Activated naive CD8-positive, alpha-beta T cell treated with anti-CD3 and anti-CD28 coated beads, Interleukin-2, amount 10 ng/mL, durations not matched to agents 7 days and 5 days (primary cell): ENCODE data around the gene TNFRSF11A. TPM values are rescaled to one million over a fixed set of nuclear protein-coding genes. Genes with fewer than 3 reads are reported as not detected.
A peak's percentile ranks its signal among the peaks of the same experiment; 100 is the strongest.

ENCODE experiments used
- ATAC-seq: fragments of 150-1000 bp; cut with Tn5 transposase; one replicate; pipeline ENCODE4 v1.10.0; 2021; ENCODE audit warnings: low read depth, moderate library complexity
- POLR2A ChIA-PET: fragments of 350-600 bp; sonication (Branson Sonifier 250); formaldehyde crosslinking; loops from one replicate; lab custom pipeline; 2021; ENCODE audit warnings: antibody characterized with exemption; lab: Charles Lee
- DNase-seq: peaks from one replicate; pipeline ENCODE4 v3.0.0; 2021
- H3K27ac Mint-ChIP-seq: one replicate; pipeline ENCODE4 v1.8.0; 2022; ENCODE audit warnings: mild to moderate bottlenecking, mixed read lengths
- H3K27me3 Mint-ChIP-seq: one replicate; pipeline ENCODE4 v1.8.0; 2022; ENCODE audit warnings: mild to moderate bottlenecking, moderate library complexity, mixed read lengths
- H3K36me3 Mint-ChIP-seq: one replicate; pipeline ENCODE4 v1.8.0; 2021; ENCODE audit warnings: mild to moderate bottlenecking, mixed read lengths
- H3K4me1 Mint-ChIP-seq: one replicate; pipeline ENCODE4 v1.8.0; 2021; ENCODE audit warnings: mixed read lengths
- H3K4me3 Mint-ChIP-seq: one replicate; pipeline ENCODE4 v1.8.0; 2022; ENCODE audit warnings: mild to moderate bottlenecking, moderate library complexity, mixed read lengths
- H3K9me3 Mint-ChIP-seq: one replicate; pipeline ENCODE4 v1.8.0; 2021; ENCODE audit warnings: mixed read lengths
- total RNA-seq, 2 experiments: library from RNA; stranded (reverse); gene quantifications; one replicate each; pipeline ENCODE4 v1.2.3, GENCODE V29; 2021

TNFRSF11A gene
- total RNA-seq, 2 experiments from 2014 or later, result 7.5 to 8.0 TPM

GRCh38 chr18:62300359-62300963, 24.6 kb upstream of the TNFRSF11A start:
- no peaks in the 10 kb centered on the region for H3K27me3 Mint-ChIP-seq
- no peak for DNase-seq
- H3K9me3 Mint-ChIP-seq, result no peaks in the 10 kb centered on the region
- peaks cover 5% of the 10 kb centered on the region for H3K4me1 Mint-ChIP-seq
- no peak overlapping the region for H3K4me3 Mint-ChIP-seq
- no peak for ATAC-seq
- H3K36me3 Mint-ChIP-seq, result peaks cover 49% of the 10 kb centered on the region
- no peak overlapping the region for H3K27ac Mint-ChIP-seq
- POLR2A ChIA-PET, result no interaction called here

GRCh38 chr18:62301322-62301721, 23.8 kb upstream of the TNFRSF11A start:
- ATAC-seq (no peak), DNase-seq (no peak)
- Mint-ChIP-seq H3K4me1 (peaks cover 5% of the 10 kb centered on the region), H3K36me3 (peaks cover 50% of the 10 kb centered on the region), H3K9me3 (no peaks in the 10 kb centered on the region), H3K27ac (no peak overlapping the region), H3K27me3 (no peaks in the 10 kb centered on the region), H3K4me3 (no peak overlapping the region)
- POLR2A ChIA-PET, result no interaction called here

GRCh38 chr18:62312851-62313250, 12.3 kb upstream of the TNFRSF11A start:
- Mint-ChIP-seq H3K36me3 (peaks cover 20% of the 10 kb centered on the region), H3K4me3 (no peak overlapping the region), H3K9me3 (no peaks in the 10 kb centered on the region), H3K27me3 (peaks cover 16% of the 10 kb centered on the region), H3K4me1 (no peaks in the 10 kb centered on the region), H3K27ac (no peak overlapping the region)
- ATAC-seq (no peak), DNase-seq (no peak)
- POLR2A ChIA-PET, result no interaction called here

GRCh38 chr18:62318228-62319180, 6.6 kb upstream of the TNFRSF11A start:
- H3K9me3 Mint-ChIP-seq, result no peaks in the 10 kb centered on the region
- DNase-seq (no peak), ATAC-seq (no peak)
- POLR2A ChIA-PET, result no interaction called here
- no peaks in the 10 kb centered on the region for H3K36me3 Mint-ChIP-seq
- H3K27ac Mint-ChIP-seq, result no peak overlapping the region
- H3K27me3 Mint-ChIP-seq, result peaks cover 38% of the 10 kb centered on the region
- no peak overlapping the region for H3K4me3 Mint-ChIP-seq
- H3K4me1 Mint-ChIP-seq, result no peaks in the 10 kb centered on the region

- H3K4me1 Mint-ChIP-seq, result peaks cover 6% of the 10 kb centered on the region
- peaks cover 45% of the 10 kb centered on the region for H3K27me3 Mint-ChIP-seq
- H3K27ac Mint-ChIP-seq, result no peak overlapping the region
- ATAC-seq (no peak), DNase-seq (no peak)
- POLR2A ChIA-PET, result no interaction called here
- H3K4me3 Mint-ChIP-seq, result no peak overlapping the region
- no peaks in the 10 kb centered on the region for H3K9me3 Mint-ChIP-seq
- H3K36me3 Mint-ChIP-seq, result peaks cover 3% of the 10 kb centered on the region
These were observed 3.9 kb upstream of the TNFRSF11A start for GRCh38 chr18:62321201-62321600.

- Mint-ChIP-seq H3K27ac (no peak overlapping the region), H3K27me3 (peaks cover 55% of the 10 kb centered on the region)
These were observed 1.5 kb upstream of the TNFRSF11A start for GRCh38 chr18:62323483-62324180.

GRCh38 chr18:62324181-62324828, 805 bp upstream of the TNFRSF11A start:
- ATAC-seq (no peak), DNase-seq (no peak)
- POLR2A ChIA-PET, result interaction anchor here (1.8 kb wide), 1 partner anchor 97 kb away, joined by 8 read pairs; no protein-coding TSS in a partner anchor
- H3K4me3 Mint-ChIP-seq, result peak overlapping the region; percentile 69
- peaks cover 26% of the 10 kb centered on the region for H3K4me1 Mint-ChIP-seq
- H3K36me3 Mint-ChIP-seq, result peaks cover 5% of the 10 kb centered on the region
- peak overlapping the region; percentile 44 for H3K27ac Mint-ChIP-seq
- H3K27me3 Mint-ChIP-seq, result peaks cover 55% of the 10 kb centered on the region
- no peaks in the 10 kb centered on the region for H3K9me3 Mint-ChIP-seq

More at GRCh38 chr18:62323483-62324180, 1.5 kb upstream of the TNFRSF11A start:
- Mint-ChIP-seq H3K9me3 (no peaks in the 10 kb centered on the region), H3K4me1 (peaks cover 19% of the 10 kb centered on the region), H3K4me3 (peak overlapping the region; percentile 30), H3K36me3 (peaks cover 5% of the 10 kb centered on the region)
- no peak for ATAC-seq
- no peak for DNase-seq
- POLR2A ChIA-PET, result interaction anchor here (1.8 kb wide), 1 partner anchor 97 kb away, joined by 8 read pairs; no protein-coding TSS in a partner anchor

GRCh38 chr18:62325806-62326645, 916 bp downstream of the TNFRSF11A start:
- peak overlapping the region; percentile 89 for H3K4me3 Mint-ChIP-seq
- DNase-seq (peak; percentile 53), ATAC-seq (no peak)
- POLR2A ChIA-PET, result interaction anchor here (0.6 to 1.8 kb wide), 2 partner anchors 95 to 326 kb away, joined by 3 to 8 read pairs; no protein-coding TSS in a partner anchor
- no peaks in the 10 kb centered on the region for H3K9me3 Mint-ChIP-seq
- H3K36me3 Mint-ChIP-seq, result peaks cover 5% of the 10 kb centered on the region
- H3K27me3 Mint-ChIP-seq, result peaks cover 53% of the 10 kb centered on the region
- peak overlapping the region; percentile 8 for H3K27ac Mint-ChIP-seq
- peaks cover 41% of the 10 kb centered on the region for H3K4me1 Mint-ChIP-seq

- Mint-ChIP-seq H3K36me3 (peaks cover 5% of the 10 kb centered on the region), H3K4me1 (peaks cover 48% of the 10 kb centered on the region), H3K4me3 (peak overlapping the region; percentile 89), H3K27ac (no peak overlapping the region), H3K27me3 (peaks cover 48% of the 10 kb centered on the region), H3K9me3 (no peaks in the 10 kb centered on the region)
- DNase-seq, result no peak
- ATAC-seq, result no peak
- POLR2A ChIA-PET, result no interaction called here
These were observed 1.7 kb downstream of the TNFRSF11A start for GRCh38 chr18:62326646-62327348.

- H3K27ac Mint-ChIP-seq, result no peak overlapping the region
- no peak overlapping the region for H3K4me3 Mint-ChIP-seq
- H3K36me3 Mint-ChIP-seq, result peaks cover 5% of the 10 kb centered on the region
- peaks cover 50% of the 10 kb centered on the region for H3K4me1 Mint-ChIP-seq
- ATAC-seq (no peak), DNase-seq (no peak)
- peaks cover 37% of the 10 kb centered on the region for H3K27me3 Mint-ChIP-seq
- no peaks in the 10 kb centered on the region for H3K9me3 Mint-ChIP-seq
- POLR2A ChIA-PET, result no interaction called here
These were observed 2.9 kb downstream of the TNFRSF11A start for GRCh38 chr18:62327977-62328376.

GRCh38 chr18:62328586-62329525, 3.7 kb downstream of the TNFRSF11A start:
- no peak for DNase-seq
- Mint-ChIP-seq H3K36me3 (peaks cover 5% of the 10 kb centered on the region), H3K27me3 (peaks cover 29% of the 10 kb centered on the region), H3K27ac (peak overlapping the region; percentile 74), H3K4me3 (peak overlapping the region; percentile 58), H3K9me3 (no peaks in the 10 kb centered on the region), H3K4me1 (peaks cover 50% of the 10 kb centered on the region)
- ATAC-seq, result no peak
- POLR2A ChIA-PET, result interaction anchor here (1.1 to 1.2 kb wide), 2 partner anchors 15 to 93 kb away, joined by 3 read pairs; no protein-coding TSS in a partner anchor
